A172 (cell line): ENCODE results near the gene PGBD5. TPM values are rescaled to one million over a fixed set of nuclear protein-coding genes. Genes with fewer than 3 reads are reported as not detected.
A peak's percentile ranks its signal among the peaks of the same experiment; 100 is the strongest.

ENCODE experiments used
- DNase-seq: peaks from one replicate; pipeline ENCODE4 v3.0.0-alpha.2; 2015; ENCODE audit warnings: low spot score
- total RNA-seq: library from RNA; depleted of rRNA; stranded (reverse); fragments of >200 nt; shearing (Covaris generic); gene quantifications from 2 replicates; pipeline ENCODE4 v1.2.3, GENCODE V29; 2014

The PGBD5 gene
- total RNA-seq, 1 experiment from 2014 or later = 2.2 TPM

DNA sequence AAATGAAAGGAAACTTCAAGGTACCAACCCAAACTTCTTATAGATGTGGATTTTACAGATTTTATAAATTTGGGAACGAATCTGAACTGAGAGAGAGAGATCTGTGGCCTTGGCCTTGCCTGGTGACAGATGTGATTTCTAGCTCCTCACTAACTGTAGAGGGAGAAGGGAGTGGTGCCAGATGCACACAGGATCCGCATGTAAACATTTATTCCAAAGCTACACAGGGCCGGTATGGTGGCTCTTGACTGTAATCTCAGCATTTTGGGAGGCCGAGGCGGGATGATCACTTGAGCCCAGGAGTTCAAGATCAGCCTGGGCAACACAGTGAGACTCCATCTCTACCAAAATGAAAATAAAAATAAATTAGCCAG, 77.1 kb downstream of the PGBD5 start:
- no peak for DNase-seq

DNA sequence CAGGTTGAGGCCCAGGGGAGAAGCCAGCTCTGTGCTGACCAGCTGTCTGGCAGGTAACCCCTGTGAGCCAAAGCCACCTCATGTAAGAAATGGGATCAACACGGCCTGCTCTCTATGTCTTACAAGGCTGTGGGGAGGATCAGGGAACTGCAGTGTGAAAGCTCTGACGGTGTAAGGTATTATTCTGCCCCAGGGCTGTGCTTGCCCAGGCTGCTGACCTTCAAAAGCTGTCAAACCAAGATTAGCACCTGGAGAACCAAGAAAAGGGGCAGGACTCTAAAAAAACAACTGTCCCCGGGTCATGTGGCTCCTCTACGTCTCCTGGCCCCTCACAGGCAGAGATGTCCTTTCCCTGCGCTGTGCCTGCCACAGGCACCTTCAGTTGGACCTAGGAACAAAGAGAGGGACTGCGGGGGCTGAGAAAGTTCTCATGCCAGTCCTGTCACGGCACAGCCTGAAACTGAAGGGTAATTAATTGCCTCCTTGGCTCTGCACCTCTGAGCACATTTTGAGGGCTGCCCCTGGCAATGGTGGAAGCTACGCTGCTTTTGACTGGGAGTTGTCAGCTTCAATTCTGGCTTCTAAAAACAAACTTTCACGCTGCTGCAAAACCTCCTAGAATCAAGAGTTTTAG, 77.6 kb downstream of the PGBD5 start:
- DNase-seq = no peak

- no peak for DNase-seq
These were observed 78.2 kb downstream of the PGBD5 start for GRCh38 chr1:230347896-230348295.

DNA sequence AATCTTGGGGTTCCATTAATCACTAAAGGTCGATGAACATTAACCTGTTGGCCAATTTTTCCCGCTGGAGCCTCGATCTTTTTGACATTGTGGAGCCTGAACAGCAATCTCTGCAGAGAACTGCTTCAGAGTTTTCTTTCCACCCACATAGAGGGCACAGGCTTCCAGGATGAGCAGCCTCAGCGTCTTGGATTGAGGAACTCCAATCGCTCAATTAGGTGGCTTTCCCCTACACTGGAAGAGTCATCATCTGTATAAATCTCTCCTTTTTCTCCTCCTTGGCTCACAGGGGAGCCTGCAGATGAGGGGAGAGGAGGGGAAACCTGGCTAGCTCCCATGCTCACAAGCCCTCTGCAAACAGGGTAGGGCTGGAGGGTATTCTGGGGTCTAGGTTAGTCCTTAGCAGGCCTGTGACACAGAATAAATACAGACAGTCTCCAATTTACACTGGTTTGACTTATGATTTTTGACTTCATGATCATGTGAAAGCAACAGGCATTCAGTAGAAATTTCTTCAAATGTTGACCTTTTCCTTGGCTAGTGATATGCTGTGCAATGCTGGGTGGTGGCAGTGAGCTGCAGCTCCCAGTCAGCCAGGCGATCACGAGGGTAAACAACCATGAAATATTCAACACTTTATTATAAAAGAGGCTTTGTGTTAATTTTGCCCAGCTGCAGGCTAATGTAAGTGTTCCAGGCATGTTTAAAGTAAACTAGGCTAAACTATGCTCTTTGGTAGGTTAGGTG, 80.8 kb downstream of the PGBD5 start:
- DNase-seq = no peak

- DNase-seq = no peak
These were observed 83.4 kb downstream of the PGBD5 start for GRCh38 chr1:230342699-230343098.

DNA sequence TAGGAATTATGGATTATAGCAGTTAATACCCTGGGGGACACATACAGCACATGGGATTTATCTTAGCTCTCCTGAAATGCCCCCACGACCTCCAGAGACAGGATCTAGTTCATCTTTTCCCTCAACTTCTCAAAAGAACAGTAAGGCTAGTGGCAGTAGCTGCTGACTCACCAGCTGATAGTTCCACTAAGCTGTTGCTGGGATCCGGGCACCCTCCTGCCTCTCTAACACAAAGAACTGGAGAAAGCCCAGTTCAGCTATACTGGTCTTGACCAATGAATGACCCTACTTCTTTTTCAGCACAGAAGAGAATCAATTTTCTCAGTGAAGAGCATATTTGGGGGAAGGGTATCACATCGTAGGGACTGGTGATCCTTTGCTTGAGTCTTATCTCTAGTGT, 84.1 kb downstream of the PGBD5 start:
- DNase-seq = no peak

DNA sequence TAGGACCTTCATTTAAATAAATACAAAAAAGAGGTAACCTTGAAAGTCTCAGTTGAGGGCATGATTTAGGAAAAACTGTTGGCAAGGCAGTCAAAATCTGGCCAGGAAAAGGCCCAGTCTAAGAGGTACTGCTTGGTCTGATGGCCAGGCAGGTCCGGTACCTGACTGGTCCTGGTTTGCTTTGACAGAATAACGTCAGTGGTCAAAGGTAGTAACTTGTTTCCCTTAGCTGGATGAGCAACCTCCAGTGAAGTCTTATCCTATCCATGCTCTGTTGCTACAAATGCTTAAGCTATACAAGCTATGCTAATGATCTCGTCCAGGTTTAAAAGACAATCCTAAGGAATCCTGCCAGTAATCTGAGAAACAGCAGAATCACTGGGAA, 85.0 kb downstream of the PGBD5 start:
- DNase-seq = no peak

GRCh38 chr1:230340526-230341161, 85.5 kb downstream of the PGBD5 start:
- DNase-seq = no peak

- DNase-seq = no peak
These were observed 87.1 kb downstream of the PGBD5 start for GRCh38 chr1:230339033-230339432.

DNA sequence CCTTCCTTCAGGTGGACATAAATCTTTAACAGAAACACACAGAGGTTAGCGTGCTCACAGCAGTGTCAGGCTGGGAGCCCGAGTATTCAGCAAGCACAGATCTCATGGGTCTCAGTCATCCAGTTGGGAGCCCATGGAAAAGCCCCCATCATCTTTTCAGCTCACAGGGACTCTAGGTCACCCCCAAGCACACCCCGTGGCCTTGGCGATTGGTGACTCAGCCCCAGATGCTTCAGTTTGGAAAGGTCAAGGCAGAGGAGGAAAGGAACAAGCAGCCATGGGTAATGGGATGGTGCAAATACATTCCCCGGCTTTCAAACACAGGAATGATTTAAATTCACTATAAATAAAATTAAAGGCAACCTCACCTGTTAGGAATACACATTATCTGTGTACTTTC, 88.9 kb downstream of the PGBD5 start:
- no peak for DNase-seq

GRCh38 chr1:230335861-230336522, 90.1 kb downstream of the PGBD5 start:
- DNase-seq = no peak

- DNase-seq = no peak
These were observed 91.7 kb downstream of the PGBD5 start for GRCh38 chr1:230334447-230334837.

- DNase-seq = no peak
These were observed 92.3 kb downstream of the PGBD5 start for GRCh38 chr1:230333590-230334446.

DNA sequence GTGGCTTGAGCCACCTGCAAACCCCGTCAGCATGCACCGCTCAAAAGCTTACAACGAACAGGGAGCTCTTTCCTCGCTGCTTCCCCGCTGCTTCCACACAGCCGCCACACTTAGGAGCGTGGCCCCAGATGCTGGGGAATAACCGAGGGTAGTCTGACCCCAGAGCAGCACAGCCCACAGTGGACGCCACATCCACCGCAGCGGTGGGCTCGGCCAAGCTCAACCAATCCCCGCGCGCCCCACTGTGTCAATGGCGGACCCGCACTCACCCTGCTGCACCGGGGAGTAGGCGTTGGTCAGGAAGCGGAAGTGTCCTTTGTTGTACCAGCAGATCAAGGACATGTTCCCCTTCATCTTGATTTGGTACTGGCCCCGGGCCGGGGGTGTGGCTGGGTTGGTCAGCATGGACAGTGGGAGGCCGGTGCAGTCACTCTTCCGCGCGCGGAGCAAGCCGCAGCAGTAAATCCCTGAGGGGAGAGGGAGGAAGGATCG, 93.5 kb downstream of the PGBD5 start:
- DNase-seq = no peak

DNA sequence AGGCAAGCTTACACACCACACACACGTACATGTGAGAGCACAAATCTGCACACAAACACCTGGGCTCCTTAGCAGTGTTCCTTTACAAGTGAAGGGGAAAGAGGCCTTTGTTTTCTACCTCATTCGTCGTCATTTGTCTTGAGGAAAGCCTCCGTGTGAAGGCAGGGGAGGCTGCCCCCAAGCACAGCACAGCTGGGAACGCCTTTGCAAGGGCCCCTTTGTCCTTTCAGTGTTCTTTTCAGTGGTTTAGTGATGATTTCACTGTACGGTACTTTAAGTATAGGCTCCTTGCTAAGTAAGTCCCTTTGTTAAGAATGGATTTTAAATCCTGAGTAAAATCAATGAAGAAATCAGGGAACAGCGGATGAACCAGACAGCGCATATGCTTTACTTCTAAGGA, 94.1 kb downstream of the PGBD5 start:
- DNase-seq = no peak

GRCh38 chr1:230330157-230330556, 96.0 kb downstream of the PGBD5 start:
- no peak for DNase-seq

GRCh38 chr1:230328342-230329015, 97.7 kb downstream of the PGBD5 start:
- peak; percentile 64 for DNase-seq

GRCh38 chr1:230327892-230328284, 98.2 kb downstream of the PGBD5 start:
- peak; percentile 88 for DNase-seq

GRCh38 chr1:230326971-230327891, 98.9 kb downstream of the PGBD5 start:
- DNase-seq = no peak

DNA sequence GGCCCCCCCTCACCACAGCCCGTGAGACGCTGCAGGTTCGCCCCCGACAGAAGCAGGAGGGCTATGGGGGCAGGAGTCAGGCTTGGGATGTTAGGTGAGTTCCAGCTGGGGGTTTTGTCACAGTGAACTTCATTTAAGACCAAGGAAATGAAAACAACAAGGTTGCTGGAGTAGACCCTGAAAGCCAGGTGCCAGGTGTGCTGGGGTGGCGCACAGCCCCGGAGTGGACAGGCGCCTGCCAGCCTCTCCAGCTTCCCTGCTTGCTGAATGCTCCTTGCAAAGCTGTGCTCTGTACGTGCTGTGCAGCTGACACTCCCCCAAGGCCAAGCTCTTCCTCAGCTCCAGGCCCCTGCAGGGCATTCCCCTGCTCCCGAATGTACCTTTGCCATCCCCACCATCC, 102.4 kb downstream of the PGBD5 start:
- DNase-seq = no peak
